IMR-90 (cell line): ENCODE measurements around the gene WDR76. TPM values are rescaled to one million over a fixed set of nuclear protein-coding genes. Genes with fewer than 3 reads are reported as not detected.

Source experiments
- ATAC-seq: fragments of 200-7000 bp; cut with Tn5 transposase; 2 replicates; pipeline ENCODE4 v1.9.1; 2020; ENCODE audit warnings: low read depth, mild to moderate bottlenecking, moderate library complexity
- BruUV-seq: library from RNA; stranded (reverse); fragments of 400-500 nt; replicated peaks from 2 replicates; lab custom pipeline; 2021; lab: Mats Ljungman, UMichigan
- CTCF ChIA-PET: fragments of 300-600 bp; formaldehyde crosslinking; extraction: SDS; loops from one replicate; lab custom pipeline; 2021; ENCODE audit warnings: antibody characterized with exemption; lab: Yijun Ruan, JAX
- POLR2A ChIA-PET: fragments of 300-600 bp; sonication (Branson Sonifier 250); formaldehyde crosslinking; loops from one replicate; lab custom pipeline; 2022; ENCODE audit warnings: antibody characterized with exemption; ENCODE audit not compliant: unreplicated experiment; lab: Charles Lee
- DNase-seq: peaks from one replicate; pipeline ENCODE4 v3.0.0; 2013
- H2AFZ ChIP-seq: replicated peaks from 2 replicates; pipeline ENCODE3; 2013; ENCODE audit warnings: low read length, mild to moderate bottlenecking; ENCODE audit not compliant: poor library complexity
- H2AK5ac ChIP-seq: 2 replicates; pipeline ENCODE4 v1.6.1; 2013; ENCODE audit warnings: low read depth, low read length, inconsistent platforms
- H2AK9ac ChIP-seq: replicated peaks from 2 replicates; pipeline ENCODE3; 2013; ENCODE audit warnings: mild to moderate bottlenecking, low read depth, low read length, moderate library complexity; ENCODE audit not compliant: poor library complexity
- H2BK120ac ChIP-seq: 2 replicates; pipeline ENCODE4 v1.6.1; 2013; ENCODE audit warnings: low read depth, low read length, inconsistent platforms
- H2BK15ac ChIP-seq: 3 replicates; pipeline ENCODE4 v1.6.1; 2013; ENCODE audit warnings: low read depth, low read length, inconsistent platforms
- H2BK20ac ChIP-seq: 2 replicates; pipeline ENCODE4 v1.6.1; 2013; ENCODE audit warnings: low read depth, mild to moderate bottlenecking, inconsistent platforms, low read length, moderate library complexity
- H2BK5ac ChIP-seq: 2 replicates; pipeline ENCODE4 v1.6.1; 2013; ENCODE audit warnings: mild to moderate bottlenecking, low read depth, low read length, inconsistent platforms; ENCODE audit not compliant: poor library complexity, severe bottlenecking
- H3K14ac ChIP-seq: replicated peaks from 2 replicates; pipeline ENCODE4 v1.6.1; 2013; ENCODE audit warnings: low read depth, low read length, inconsistent platforms
- H3K18ac ChIP-seq: 2 replicates; pipeline ENCODE4 v1.6.1; 2013; ENCODE audit warnings: low read depth, low read length, control low read depth
- H3K23ac ChIP-seq: 2 replicates; pipeline ENCODE4 v1.6.1; 2013; ENCODE audit warnings: low read depth, low read length, inconsistent platforms
- H3K27ac ChIP-seq: 2 replicates; pipeline ENCODE4 v1.5.1; 2013; ENCODE audit warnings: mild to moderate bottlenecking, control low read depth, low read length; ENCODE audit not compliant: insufficient read depth
- H3K27me3 ChIP-seq: 2 replicates; pipeline ENCODE4 v1.6.1; 2013; ENCODE audit warnings: low read length; ENCODE audit not compliant: control insufficient read depth, insufficient read depth
- H3K36me3 ChIP-seq: 2 replicates; pipeline ENCODE4 v1.6.1; 2013; ENCODE audit warnings: low read length, mixed read lengths; ENCODE audit not compliant: control insufficient read depth, insufficient read depth
- H3K4ac ChIP-seq: 2 replicates; pipeline ENCODE4 v1.6.1; 2013; ENCODE audit warnings: low read depth, low read length, inconsistent platforms
- H3K4me1 ChIP-seq: 2 replicates; pipeline ENCODE4 v1.6.1; 2013; ENCODE audit warnings: low read length, mixed read lengths; ENCODE audit not compliant: control insufficient read depth, insufficient read depth
- H3K4me2 ChIP-seq: 2 replicates; pipeline ENCODE4 v1.6.1; 2013; ENCODE audit warnings: low read depth, mild to moderate bottlenecking, control low read depth, low read length, moderate library complexity
- H3K4me3 ChIP-seq: 2 replicates; pipeline ENCODE4 v1.5.1; 2013; ENCODE audit warnings: low read depth, mild to moderate bottlenecking, control low read depth, low read length, moderate library complexity; ENCODE audit not compliant: insufficient read depth
- H3K56ac ChIP-seq: 2 replicates; pipeline ENCODE4 v1.6.1; 2013; ENCODE audit warnings: low read length, inconsistent platforms; ENCODE audit not compliant: insufficient read depth; ENCODE audit errors: extremely low read depth
- H3K79me1 ChIP-seq, 2 experiments: 2 replicates each; pipeline ENCODE4 v1.6.1; 2013; ENCODE audit warnings: low read length in 2 of 2, inconsistent platforms in 1 of 2, low read depth in 1 of 2
- H3K9ac ChIP-seq: 2 replicates; pipeline ENCODE4 v1.6.1; 2013; ENCODE audit warnings: low read depth, low read length, control low read depth
- H3K9me1 ChIP-seq: 2 replicates; pipeline ENCODE4 v1.6.1; 2013; ENCODE audit warnings: low read length, inconsistent platforms; ENCODE audit not compliant: insufficient read depth
- H3K9me3 ChIP-seq: 2 replicates; pipeline ENCODE4 v1.6.1; 2013; ENCODE audit warnings: low read length; ENCODE audit not compliant: control insufficient read depth, insufficient read depth
- H4K20me1 ChIP-seq: 2 replicates; pipeline ENCODE4 v1.6.1; 2013; ENCODE audit warnings: low read length, inconsistent platforms; ENCODE audit not compliant: insufficient read depth
- H4K5ac ChIP-seq: 2 replicates; pipeline ENCODE4 v1.6.1; 2013; ENCODE audit warnings: mild to moderate bottlenecking, low read depth, low read length, control low read depth
- H4K8ac ChIP-seq, 2 experiments: 2 replicates each; pipeline ENCODE4 v1.6.1; 2013; ENCODE audit warnings: low read depth in 2 of 2, low read length in 2 of 2, control low read depth in 1 of 2, inconsistent platforms in 1 of 2
- H4K91ac ChIP-seq: 2 replicates; pipeline ENCODE4 v1.6.1; 2013; ENCODE audit warnings: low read depth, low read length, inconsistent platforms; ENCODE audit not compliant: insufficient read depth
- RCOR1 ChIP-seq: IDR thresholded peaks from 2 replicates; pipeline ENCODE4 v1.6.1; 2012; ENCODE audit warnings: mild to moderate bottlenecking, low read length, improper control_type of control experiment; ENCODE audit not compliant: insufficient replicate concordance
- WGBS, 2 experiments: methylation state at CpG; one replicate each; pipeline versions ENCODE4 v1.1.5 to v1.1.7; 2013; ENCODE audit warnings: missing lambda C conversion rate in 2 of 2; ENCODE audit not compliant: insufficient read length in 1 of 2; ENCODE audit errors: extremely low coverage in 2 of 2; 5-methylcytosine and 5-hydroxymethylcytosine counted together
- dilution Hi-C: fragments of 300-500 bp; cut with HindIII; formaldehyde crosslinking; loops from one replicate; pipeline ENCODE4 v1.14.3; 2018; ENCODE audit warnings: low sequenced_read_pairs; ENCODE audit not compliant: unreplicated experiment
- in situ Hi-C: fragments of 300-500 bp; cut with MboI; formaldehyde crosslinking; loops from 3 replicates; pipeline ENCODE4 v1.14.3; 2019; ENCODE audit warnings: low sequenced_read_pairs, inconsistent platforms, mixed read lengths
- intact Hi-C: fragments of 100-400 bp; cut with micrococcal nuclease; formaldehyde crosslinking; loops from 2 replicates; pipeline ENCODE4 v1.10.0; 2022
- polyA plus RNA-seq, 3 experiments: library from polyadenylated mRNA; depleted of rRNA; stranded (reverse); fragments of >200 nt; gene quantifications; 2 replicates each; pipeline ENCODE4 v1.2.3, GENCODE V29; 2012; ENCODE audit warnings: low replicate concordance in 1 of 3
- total RNA-seq: library from RNA; depleted of rRNA; stranded (reverse); fragments of >200 nt; gene quantifications from 2 replicates; pipeline ENCODE4 v1.2.3, GENCODE V29; 2012

WDR76 gene
- total and polyA plus RNA-seq, 2 of the 4 experiments (the other 2 are of a cell fraction) = 4.8 to 25.8 TPM

GRCh38 chr15:43900996-43901395 is 74.2 kb downstream of the WDR76 start:
- ChIA-PET POLR2A (no interaction called here), CTCF (no interaction called here)
- no peak for TF ChIP-seq RCOR1
- intact Hi-C loops (loop anchor here (5.0 kb wide), 2 partner anchors 386 to 601 kb away; partner anchors contain the start of gene GOLM2), dilution Hi-C loops (loop anchor here (10.0 kb wide), 1 partner anchor 314 kb away; no protein-coding TSS in a partner anchor), in situ Hi-C loops (loop anchor here (5.0 to 25.0 kb wide), 2 partner anchors 161 to 316 kb away; no protein-coding TSS in a partner anchor)
- no peak overlapping the region for H2AK5ac ChIP-seq
- H3K36me3 ChIP-seq = no peaks in the 10 kb centered on the region
- H2BK15ac ChIP-seq = no peak overlapping the region
- no peaks in the 10 kb centered on the region for H3K79me1 ChIP-seq
- no peak overlapping the region for H3K4me3 ChIP-seq
- no peak overlapping the region for H2AK9ac ChIP-seq
- no peak overlapping the region for H2AFZ ChIP-seq
- DNase-seq = no peak
- H3K56ac ChIP-seq = no peak overlapping the region
- H4K91ac ChIP-seq = no peak overlapping the region
- peaks cover 9% of the 10 kb centered on the region; the same call in 1 of the 2 replicates for H3K9me1 ChIP-seq
- no peak for ATAC-seq
- H3K18ac ChIP-seq = no peak overlapping the region
- peaks cover 5% of the 10 kb centered on the region; the same call in 1 of the 2 replicates for H3K4me1 ChIP-seq
- H4K8ac ChIP-seq = no peak overlapping the region
- H2BK5ac ChIP-seq = no peak overlapping the region
- H4K5ac ChIP-seq = no peak overlapping the region
- H3K9me3 ChIP-seq = no peaks in the 10 kb centered on the region
- no peak overlapping the region for H2BK20ac ChIP-seq
- no peak overlapping the region for H3K23ac ChIP-seq
- H2BK120ac ChIP-seq = no peak overlapping the region; the same call in 1 of the 2 replicates
- no peak overlapping the region for H3K4me2 ChIP-seq
- no peak overlapping the region for H3K4ac ChIP-seq
- WGBS, 2 experiments = no CpG with 5 or more reads among the region's 1 CpG
- no peak overlapping the region for H3K9ac ChIP-seq
- no peak overlapping the region for H3K14ac ChIP-seq
- no peaks in the 10 kb centered on the region for H3K27me3 ChIP-seq
- H4K20me1 ChIP-seq = no peaks in the 10 kb centered on the region
- no peak overlapping the region for H3K27ac ChIP-seq
- BruUV-seq = no TSS peak
